Muscle layer of duodenum (tissue), 2 donors: ENCODE results near the gene ABI2.
"Not testable (repeated sequence)": the region's sequence is repeated elsewhere in the genome, so short reads cannot be mapped to it uniquely, and the experiment has no call there.

Experiments used
- H3K27ac ChIP-seq: one replicate; pipeline ENCODE4 v1.7.0; 2013; ENCODE audit warnings: mild to moderate bottlenecking, low read length
- H3K27me3 ChIP-seq: one replicate; pipeline ENCODE4 v1.7.0; 2013; ENCODE audit warnings: low read depth, mild to moderate bottlenecking, control low read depth, low read length
- H3K36me3 ChIP-seq, 2 donors: one replicate each; pipeline ENCODE4 v1.7.0; 2013; ENCODE audit warnings: low read length in 2 of 2, control low read depth in 1 of 2, mild to moderate bottlenecking in 1 of 2; ENCODE audit not compliant: insufficient read depth in 2 of 2, control insufficient read depth in 1 of 2
- H3K4me1 ChIP-seq, 2 donors: one replicate each; pipeline ENCODE4 v1.7.0; 2013; ENCODE audit warnings: low read length in 2 of 2, mild to moderate bottlenecking in 2 of 2, control low read depth in 1 of 2, moderate library complexity in 1 of 2; ENCODE audit not compliant: insufficient read depth in 2 of 2, control insufficient read depth in 1 of 2
- H3K4me3 ChIP-seq, 2 donors: one replicate each; pipeline ENCODE4 v1.7.0; 2013; ENCODE audit warnings: low read length in 2 of 2, low read depth in 1 of 2, mild to moderate bottlenecking in 1 of 2
- H3K9me3 ChIP-seq, 2 donors: one replicate each; pipeline ENCODE4 v1.7.0; 2013; ENCODE audit warnings: low read length in 2 of 2, control low read depth in 1 of 2, mild to moderate bottlenecking in 1 of 2; ENCODE audit not compliant: control insufficient read depth in 1 of 2
- donor health status: healthy.

The ABI2 gene

GRCh38 chr2:203395858-203396257 lies 67.7 kb downstream of the ABI2 start:
- H3K27ac ChIP-seq = no peak overlapping the region
- peaks cover 0 to 12% of the 10 kb centered on the region in 2 donors for H3K4me1 ChIP-seq
- no peaks in the 10 kb centered on the region for H3K9me3 ChIP-seq

GRCh38 chr2:203396667-203397066 lies 68.5 kb downstream of the ABI2 start:
- Histone ChIP-seq H3K27ac (no peak overlapping the region), H3K9me3 (no peaks in the 10 kb centered on the region), H3K36me3 (peaks cover 4 to 13% of the 10 kb centered on the region in 2 donors), H3K27me3 (no peaks in the 10 kb centered on the region), H3K4me3 (no peak overlapping the region), H3K4me1 (peaks cover 0 to 12% of the 10 kb centered on the region in 2 donors)

More at GRCh38 chr2:203395858-203396257, 67.7 kb downstream of the ABI2 start:
- Histone ChIP-seq H3K36me3 (peaks cover 4 to 13% of the 10 kb centered on the region in 2 donors), H3K4me3 (no peak overlapping the region), H3K27me3 (no peaks in the 10 kb centered on the region)

DNA sequence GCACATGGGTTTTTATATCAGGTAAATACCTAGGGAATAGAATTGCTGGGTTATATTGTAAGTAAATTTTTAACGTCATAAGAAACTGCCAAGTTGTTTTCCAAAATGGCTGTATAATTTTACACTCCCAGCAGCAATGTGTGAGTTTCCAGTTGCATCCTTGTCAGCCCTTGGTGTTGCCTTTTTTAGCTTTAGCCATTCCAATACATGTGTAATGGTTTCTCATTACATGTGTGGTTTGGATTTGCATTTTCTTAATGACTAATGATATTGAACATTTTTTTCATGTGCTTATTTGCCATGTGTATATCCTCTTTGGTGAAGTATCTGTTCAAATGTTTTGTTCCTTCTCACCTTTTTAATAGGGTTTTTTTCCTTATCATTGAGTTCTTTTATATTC lies 70.8 kb downstream of the ABI2 start:
- Histone ChIP-seq H3K4me1 (peaks cover 0 to 12% of the 10 kb centered on the region in 2 donors), H3K27ac (no peak overlapping the region), H3K36me3 (peaks cover 4 to 16% of the 10 kb centered on the region in 2 donors), H3K9me3 (no peaks in the 10 kb centered on the region), H3K4me3 (no peak overlapping the region), H3K27me3 (no peaks in the 10 kb centered on the region)

- peaks cover 4 to 18% of the 10 kb centered on the region in 2 donors for H3K36me3 ChIP-seq
- no peak overlapping the region for H3K27ac ChIP-seq
- no peaks in the 10 kb centered on the region for H3K27me3 ChIP-seq
- no peak overlapping the region for H3K4me3 ChIP-seq
- H3K9me3 ChIP-seq = no peaks in the 10 kb centered on the region
- H3K4me1 ChIP-seq = peaks cover 0 to 6% of the 10 kb centered on the region in 2 donors
Observed at GRCh38 chr2:203400805-203401585, 72.8 kb downstream of the ABI2 start.

- H3K27me3 ChIP-seq = no peaks in the 10 kb centered on the region
- no peaks in the 10 kb centered on the region for H3K9me3 ChIP-seq
- no peaks in the 10 kb centered on the region for H3K4me1 ChIP-seq
- H3K27ac ChIP-seq = no peak overlapping the region
- H3K4me3 ChIP-seq = no peak overlapping the region
- H3K36me3 ChIP-seq = peaks cover 4 to 9% of the 10 kb centered on the region in 2 donors
Observed at GRCh38 chr2:203404996-203405395, 76.8 kb downstream of the ABI2 start.

DNA sequence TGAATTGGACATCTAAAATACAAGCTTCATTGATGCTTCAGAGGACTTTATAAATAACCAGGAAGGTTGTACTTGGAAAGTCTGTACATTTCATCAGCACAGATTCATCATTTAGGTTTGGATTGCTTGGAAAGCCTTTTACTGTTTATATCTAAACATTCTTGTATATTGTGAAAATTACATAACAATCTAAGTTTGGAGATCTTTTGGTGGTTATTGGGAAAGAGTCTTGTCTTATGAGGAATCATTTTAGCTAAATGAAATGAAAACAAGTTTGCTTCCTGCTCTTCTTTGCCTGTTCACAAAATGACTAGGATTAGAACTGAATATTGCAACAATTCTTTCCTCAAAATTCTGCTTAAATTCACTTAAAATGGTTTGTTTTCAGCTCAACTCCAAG lies 79.3 kb downstream of the ABI2 start:
- H3K9me3 ChIP-seq = no peaks in the 10 kb centered on the region
- H3K4me3 ChIP-seq = no peak overlapping the region
- H3K27ac ChIP-seq = no peak overlapping the region
- H3K27me3 ChIP-seq = no peaks in the 10 kb centered on the region
- H3K36me3 ChIP-seq = peaks cover 9 to 16% of the 10 kb centered on the region in 2 donors
- no peaks in the 10 kb centered on the region for H3K4me1 ChIP-seq

DNA sequence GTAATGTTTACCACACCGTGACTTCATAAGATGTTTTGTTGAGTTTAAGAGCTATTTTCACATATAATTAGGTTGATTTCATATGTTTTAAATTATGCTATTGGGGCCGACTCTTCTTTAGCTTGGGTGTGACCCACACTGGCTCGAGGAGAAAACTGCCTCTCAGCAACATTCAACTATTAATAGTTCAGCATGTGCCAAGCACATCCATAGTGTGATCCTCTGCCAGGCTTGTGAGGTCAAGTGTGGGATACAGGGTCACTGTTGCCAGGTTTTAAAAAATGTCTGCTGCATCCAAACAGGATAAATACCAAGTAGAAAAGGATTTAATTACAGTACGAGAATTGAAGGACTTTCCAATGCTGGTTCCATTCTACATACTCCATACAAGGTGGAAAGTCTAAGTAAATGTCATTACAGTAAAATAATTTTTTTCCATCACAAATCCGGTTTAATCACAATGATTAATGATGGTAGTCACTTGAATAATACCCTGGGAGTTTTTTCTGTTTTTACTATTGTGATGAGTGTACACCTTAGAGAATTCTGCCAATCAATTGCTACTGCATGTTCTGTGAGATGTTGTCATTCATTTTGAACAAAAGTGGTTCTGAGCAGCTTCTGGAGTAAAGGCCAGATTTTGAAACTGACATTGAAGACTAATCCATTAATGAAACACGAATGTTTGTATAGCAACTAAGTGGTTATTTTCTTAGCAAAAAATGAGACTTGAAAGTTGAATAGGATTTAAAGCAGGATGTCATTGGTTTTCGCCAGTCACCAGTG lies 84.5 kb downstream of the ABI2 start:
- Histone ChIP-seq H3K4me3 (no peak overlapping the region), H3K9me3 (no peaks in the 10 kb centered on the region), H3K27ac (no peak overlapping the region), H3K27me3 (no peaks in the 10 kb centered on the region), H3K4me1 (peaks cover 0 to 3% of the 10 kb centered on the region in 2 donors), H3K36me3 (peaks cover 17 to 23% of the 10 kb centered on the region in 2 donors)

- H3K9me3 ChIP-seq = no peaks in the 10 kb centered on the region
- H3K4me3 ChIP-seq = no peak overlapping the region
- peaks cover 28 to 34% of the 10 kb centered on the region in 2 donors for H3K36me3 ChIP-seq
- H3K27me3 ChIP-seq = no peaks in the 10 kb centered on the region
- H3K27ac ChIP-seq = no peak overlapping the region
- peaks cover 0 to 3% of the 10 kb centered on the region in 2 donors for H3K4me1 ChIP-seq
Observed at GRCh38 chr2:203413796-203414195, 85.6 kb downstream of the ABI2 start.

DNA sequence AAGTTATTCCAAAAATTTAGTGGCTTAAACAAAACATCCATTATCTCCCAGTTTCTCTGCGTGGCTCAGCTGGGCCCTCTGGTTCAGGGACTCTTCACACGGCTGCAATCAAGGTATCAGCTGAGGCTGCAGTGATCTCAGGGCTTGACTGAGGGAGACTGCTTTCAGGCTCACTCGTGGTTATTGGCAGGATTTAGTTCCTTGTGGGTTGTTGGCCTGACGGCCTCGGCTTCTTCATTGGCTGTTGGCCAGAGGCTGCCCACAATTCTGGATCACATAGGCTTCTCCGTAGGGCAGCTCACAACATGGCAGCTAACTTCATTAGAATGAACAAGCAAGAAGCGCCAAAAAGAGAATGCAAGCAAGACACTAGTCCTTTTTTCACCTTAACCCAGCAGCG lies 90.1 kb downstream of the ABI2 start:
- Histone ChIP-seq H3K4me1 (peaks cover 0 to 3% of the 10 kb centered on the region in 2 donors), H3K27ac (no peak overlapping the region), H3K9me3 (no peaks in the 10 kb centered on the region), H3K27me3 (no peaks in the 10 kb centered on the region), H3K4me3 (no peak overlapping the region), H3K36me3 (peaks cover 23 to 29% of the 10 kb centered on the region in 2 donors)

DNA sequence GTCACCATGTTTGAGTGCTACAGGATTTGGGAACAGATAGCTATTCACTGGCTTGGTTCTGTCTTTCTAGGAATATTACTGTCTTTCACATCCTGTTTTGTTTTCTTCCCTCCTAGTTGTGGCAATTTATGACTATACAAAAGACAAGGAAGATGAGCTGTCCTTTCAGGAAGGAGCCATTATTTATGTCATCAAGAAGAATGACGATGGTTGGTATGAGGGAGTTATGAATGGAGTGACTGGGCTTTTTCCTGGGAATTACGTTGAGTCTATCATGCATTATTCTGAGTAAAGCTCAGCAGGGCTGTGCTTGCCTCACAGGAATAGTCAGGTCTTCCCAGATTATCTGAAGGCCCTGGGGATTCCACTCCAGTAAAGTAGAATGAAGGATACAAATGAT lies 98.9 kb downstream of the ABI2 start:
- Histone ChIP-seq H3K4me3 (no peak overlapping the region), H3K27me3 (no peaks in the 10 kb centered on the region), H3K36me3 (peaks cover 4 to 11% of the 10 kb centered on the region in 2 donors), H3K9me3 (no peaks in the 10 kb centered on the region), H3K4me1 (no peaks in the 10 kb centered on the region), H3K27ac (no peak overlapping the region)

- not testable (repeated sequence) for H3K4me3 ChIP-seq, H3K27ac ChIP-seq, H3K4me1 ChIP-seq, H3K27me3 ChIP-seq, H3K9me3 ChIP-seq
- peaks cover 4 to 11% of the 10 kb centered on the region in 2 donors for H3K36me3 ChIP-seq
Observed at GRCh38 chr2:203429643-203430042, 101.4 kb downstream of the ABI2 start.
